GM18951 (cell line): Measurements from ENCODE around the gene ATP1B3.
"Not testable (repeated sequence)": the region's sequence is repeated elsewhere in the genome, so short reads cannot be mapped to it uniquely, and the experiment has no call there.

ENCODE experiments used
- POLR2A ChIP-seq: IDR thresholded peaks from 4 replicates; pipeline ENCODE4 v1.6.1; 2011; ENCODE audit warnings: mild to moderate bottlenecking; ENCODE audit not compliant: insufficient read length, insufficient read depth; ENCODE audit errors: extremely low read depth
- in situ Hi-C: fragments of 300-500 bp; cut with MboI; formaldehyde crosslinking; loops from one replicate; pipeline ENCODE4 v1.12.0; 2022; ENCODE audit warnings: low sequenced_read_pairs, mixed read lengths, inconsistent platforms; ENCODE audit not compliant: unreplicated experiment

ATP1B3 gene

GRCh38 chr3:141875893-141876380 is 506 bp upstream of the ATP1B3 start:
- in situ Hi-C loops = no loop called here
- TF ChIP-seq POLR2A = no peak

- in situ Hi-C loops = no loop called here
- no peak for TF ChIP-seq POLR2A
Observed at GRCh38 chr3:141876891-141877621, 613 bp downstream of the ATP1B3 start.

- in situ Hi-C loops = no loop called here
- TF ChIP-seq POLR2A = no peak
Observed at GRCh38 chr3:141877911-141878310, 1.5 kb downstream of the ATP1B3 start.

GRCh38 chr3:141878326-141878725 is 1.9 kb downstream of the ATP1B3 start:
- in situ Hi-C loops = no loop called here
- no peak for TF ChIP-seq POLR2A

GRCh38 chr3:141878817-141879216 is 2.4 kb downstream of the ATP1B3 start:
- in situ Hi-C loops = no loop called here
- no peak for TF ChIP-seq POLR2A

GRCh38 chr3:141881702-141882101 is 5.3 kb downstream of the ATP1B3 start:
- in situ Hi-C loops = no loop called here
- TF ChIP-seq POLR2A = no peak

- in situ Hi-C loops = no loop called here
- no peak for TF ChIP-seq POLR2A
Observed at GRCh38 chr3:141887051-141887450, 10.6 kb downstream of the ATP1B3 start.

GRCh38 chr3:141888548-141888947 is 12.1 kb downstream of the ATP1B3 start:
- in situ Hi-C loops = not testable (repeated sequence)

GRCh38 chr3:141894524-141895176 is 18.2 kb downstream of the ATP1B3 start:
- no peak for TF ChIP-seq POLR2A
- in situ Hi-C loops = no loop called here

GRCh38 chr3:141895731-141896130 is 19.3 kb downstream of the ATP1B3 start:
- TF ChIP-seq POLR2A = no peak
- in situ Hi-C loops = no loop called here

GRCh38 chr3:141898908-141899307 is 22.5 kb downstream of the ATP1B3 start:
- in situ Hi-C loops = no loop called here
- TF ChIP-seq POLR2A = no peak

- in situ Hi-C loops = no loop called here
Observed at GRCh38 chr3:141900343-141900742, 23.9 kb downstream of the ATP1B3 start.

GRCh38 chr3:141901914-141902313 is 25.5 kb downstream of the ATP1B3 start:
- TF ChIP-seq POLR2A = no peak
- in situ Hi-C loops = no loop called here

More at GRCh38 chr3:141900343-141900742, 23.9 kb downstream of the ATP1B3 start:
- TF ChIP-seq POLR2A = no peak

- no peak for TF ChIP-seq POLR2A
- in situ Hi-C loops = no loop called here
Observed at GRCh38 chr3:141904203-141904602, 27.8 kb downstream of the ATP1B3 start.
